ENCODE measurements around the gene DUS3L. TPM values are rescaled to one million over a fixed set of nuclear protein-coding genes. Genes with fewer than 3 reads are reported as not detected.

Gene DUS3L
- total and polyA plus RNA-seq, 8 donors, result 14.8 to 66.6 (median 21.2) TPM

GRCh38 chr19:5828661-5829566 lies 38.0 kb upstream of the DUS3L start:
- Histone ChIP-seq H3K9me3 (no peaks in the 10 kb centered on the region), H3K36me3 (no peaks in the 10 kb centered on the region), H3K4me3 (peak overlapping the region in 3 of 4 donors; percentile 26 to 41 (median 29)), H3K27ac (peak overlapping the region; percentile 32 to 76 (median 38)), H3K4me1 (peaks cover 0 to 12% (median 0%) of the 10 kb centered on the region in 3 donors), H3K27me3 (no peaks in the 10 kb centered on the region)
- ATAC-seq, result peak in 3 of 4 donors; percentile 2 to 11 (median 4)
- 18 to 32% methylated on average over 43 to 47 of the region's 47 CpGs for WGBS, 2 donors
- DNase-seq, result peak in 4 of 6 donors; percentile 45 to 74 (median 60)
- no peak for TF ChIP-seq CTCF (IDR thresholded peaks at IDR 0.05)
- FAIRE-seq, result no peak
- intact Hi-C loops (cut with DNase I), result no loop called here

GRCh38 chr19:5827891-5828660 lies 37.1 kb upstream of the DUS3L start:
- Histone ChIP-seq H3K4me1 (peaks cover 0 to 12% (median 0%) of the 10 kb centered on the region in 3 donors), H3K4me3 (peak overlapping the region in 3 of 4 donors; percentile 26 to 41 (median 29)), H3K9me3 (no peaks in the 10 kb centered on the region), H3K27me3 (no peaks in the 10 kb centered on the region), H3K27ac (peak overlapping the region; percentile 32 to 76 (median 38)), H3K36me3 (no peaks in the 10 kb centered on the region)
- TF ChIP-seq CTCF (IDR thresholded peaks at IDR 0.05), result no peak
- FAIRE-seq (no peak), ATAC-seq (peak; percentile 74 to 82 (median 82)), DNase-seq (peak; percentile 86 to 94 (median 90))
- intact Hi-C loops (cut with DNase I), result no loop called here
- WGBS, 2 donors, result 24 to 28% methylated on average over 43 to 91 of the region's 91 CpGs

- H3K27ac ChIP-seq, result peak overlapping the region; percentile 38 to 76 (median 47)
- FAIRE-seq, result no peak
- no peak for TF ChIP-seq CTCF (IDR thresholded peaks at IDR 0.05)
- DNase-seq, result peak in 4 of 6 donors; percentile 26 to 68 (median 48)
- no peak for ATAC-seq
- H3K9me3 ChIP-seq, result no peaks in the 10 kb centered on the region
- H3K27me3 ChIP-seq, result no peaks in the 10 kb centered on the region
- intact Hi-C loops (cut with DNase I), result no loop called here
- peak overlapping the region in 2 of 4 donors; percentile 29 to 41 for H3K4me3 ChIP-seq
- peaks cover 1 to 14% (median 2%) of the 10 kb centered on the region in 3 donors for H3K4me1 ChIP-seq
- 25 to 35% methylated on average over 25 to 37 of the region's 37 CpGs for WGBS, 2 donors
- H3K36me3 ChIP-seq, result no peaks in the 10 kb centered on the region
These were observed 36.5 kb upstream of the DUS3L start for GRCh38 chr19:5827342-5827890.

GRCh38 chr19:5826531-5827341 lies 35.8 kb upstream of the DUS3L start:
- H3K4me1 ChIP-seq, result peaks cover 6 to 18% (median 6%) of the 10 kb centered on the region in 3 donors
- no peak overlapping the region for H3K4me3 ChIP-seq
- DNase-seq, result peak; percentile 84 to 97 (median 91)
- H3K27ac ChIP-seq, result peak overlapping the region; percentile 42 to 76 (median 47)
- intact Hi-C loops (cut with DNase I), result no loop called here
- H3K36me3 ChIP-seq, result no peaks in the 10 kb centered on the region
- H3K27me3 ChIP-seq, result no peaks in the 10 kb centered on the region
- 11 to 13% methylated on average over 24 of the region's 24 CpGs for WGBS, 2 donors
- ATAC-seq, result peak; percentile 46 to 71 (median 66)
- H3K9me3 ChIP-seq, result no peaks in the 10 kb centered on the region
- no peak for TF ChIP-seq CTCF (IDR thresholded peaks at IDR 0.05)
- no peak for FAIRE-seq

Data from pancreas (tissue), 10 donors.